ENCODE measurements around the gene USP49.

DNA sequence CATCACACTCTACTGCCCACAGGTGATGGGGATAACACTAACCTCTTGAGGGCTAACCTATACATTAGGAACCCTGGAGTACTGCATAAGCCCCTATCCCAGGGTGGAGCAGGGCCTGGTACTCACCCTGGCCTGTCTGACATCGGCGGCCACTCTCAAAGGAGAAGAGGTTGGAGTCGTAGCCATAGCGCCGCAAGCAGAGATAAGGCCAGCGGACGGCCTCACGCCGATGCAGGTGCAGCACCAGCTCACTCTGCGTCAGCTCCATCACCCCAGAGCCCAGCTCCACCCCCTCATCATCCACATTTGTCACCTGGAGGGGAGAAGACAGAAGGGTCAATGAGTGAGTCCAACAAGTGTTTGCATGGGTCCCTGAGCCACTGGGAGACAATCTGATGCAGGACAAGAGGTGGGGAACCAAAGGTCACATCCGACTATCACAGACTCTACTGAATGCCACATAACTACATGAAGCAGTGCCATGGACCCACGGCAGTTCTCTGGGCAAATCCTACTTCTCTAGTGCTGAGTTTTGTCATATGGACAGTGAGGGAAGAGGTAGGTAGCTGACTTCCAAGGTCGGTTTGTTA is 119.8 kb downstream of the USP49 start:
- no peak for TF ChIP-seq MXI1 (IDR thresholded peaks at IDR 0.05; ENCODE audit: low read depth, low read length)
- no peak for TF ChIP-seq CREB1 (IDR thresholded peaks at IDR 0.05; ENCODE audit: low read depth)
- no peak for TF ChIP-seq FOXM1 (IDR thresholded peaks at IDR 0.05; ENCODE audit: low read depth, low read length)
- TF ChIP-seq POLR2AphosphoS5 (IDR thresholded peaks at IDR 0.05; ENCODE audit: low read length) = no peak
- no peak for TF ChIP-seq ETV6 (conservative IDR thresholded peaks at IDR 0.05 in 1 of 2, IDR thresholded peaks at IDR 0.05 in 1 of 2; ENCODE audit: borderline replicate concordance in 1 of 2, low read depth in 1 of 2)
- TF ChIP-seq, protein P1, sequence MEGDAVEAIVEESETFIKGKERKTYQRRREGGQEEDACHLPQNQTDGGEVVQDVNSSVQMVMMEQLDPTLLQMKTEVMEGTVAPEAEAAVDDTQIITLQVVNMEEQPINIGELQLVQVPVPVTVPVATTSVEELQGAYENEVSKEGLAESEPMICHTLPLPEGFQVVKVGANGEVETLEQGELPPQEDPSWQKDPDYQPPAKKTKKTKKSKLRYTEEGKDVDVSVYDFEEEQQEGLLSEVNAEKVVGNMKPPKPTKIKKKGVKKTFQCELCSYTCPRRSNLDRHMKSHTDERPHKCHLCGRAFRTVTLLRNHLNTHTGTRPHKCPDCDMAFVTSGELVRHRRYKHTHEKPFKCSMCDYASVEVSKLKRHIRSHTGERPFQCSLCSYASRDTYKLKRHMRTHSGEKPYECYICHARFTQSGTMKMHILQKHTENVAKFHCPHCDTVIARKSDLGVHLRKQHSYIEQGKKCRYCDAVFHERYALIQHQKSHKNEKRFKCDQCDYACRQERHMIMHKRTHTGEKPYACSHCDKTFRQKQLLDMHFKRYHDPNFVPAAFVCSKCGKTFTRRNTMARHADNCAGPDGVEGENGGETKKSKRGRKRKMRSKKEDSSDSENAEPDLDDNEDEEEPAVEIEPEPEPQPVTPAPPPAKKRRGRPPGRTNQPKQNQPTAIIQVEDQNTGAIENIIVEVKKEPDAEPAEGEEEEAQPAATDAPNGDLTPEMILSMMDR (IDR thresholded peaks at IDR 0.05 in 2 of 3, conservative IDR thresholded peaks at IDR 0.05 in 1 of 3; ENCODE audit: control insufficient read depth in 2 of 3, extremely low read depth in 1 of 3, insufficient read depth in 1 of 3, low read depth in 3 of 3, low read length in 3 of 3) = no peak
- TF ChIP-seq GABPA (IDR thresholded peaks at IDR 0.05; ENCODE audit: low read depth) = no peak
- TF ChIP-seq ZNF274 (IDR thresholded peaks at IDR 0.05; ENCODE audit: insufficient read depth, insufficient read length) = no peak
- TF ChIP-seq RFX5 (IDR thresholded peaks at IDR 0.05; ENCODE audit: low read depth, low read length) = no peak
- TF ChIP-seq, protein P2, sequence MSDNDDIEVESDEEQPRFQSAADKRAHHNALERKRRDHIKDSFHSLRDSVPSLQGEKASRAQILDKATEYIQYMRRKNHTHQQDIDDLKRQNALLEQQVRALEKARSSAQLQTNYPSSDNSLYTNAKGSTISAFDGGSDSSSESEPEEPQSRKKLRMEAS (IDR thresholded peaks at IDR 0.05; ENCODE audit: low read depth, low read length) = no peak

Measured in GM12878 (cell line).